CD14-positive monocyte (primary cell): ENCODE measurements around the gene HDAC4. TPM values are rescaled to one million over a fixed set of nuclear protein-coding genes. Genes with fewer than 3 reads are reported as not detected.
A peak's percentile ranks its signal among the peaks of the same experiment; 100 is the strongest.

Source experiments
- DNase-seq, 3 donors: peaks; one replicate each; pipeline ENCODE4 v3.0.0-alpha.2; 2011 to 2022
- H2AFZ ChIP-seq: 2 replicates; pipeline ENCODE4 v1.6.0; 2012; ENCODE audit warnings: mild to moderate bottlenecking, low read depth, low read length, inconsistent platforms; ENCODE audit not compliant: insufficient read depth, poor library complexity, severe bottlenecking
- H3K27ac ChIP-seq, 2 donors: 1 replicate in 1 of 2; 2 replicates in 1 of 2; pipeline ENCODE4 v1.5.1; 2012 to 2013; ENCODE audit warnings: low read length in 2 of 2, control low read depth in 1 of 2, inconsistent platforms in 1 of 2, low read depth in 1 of 2, mild to moderate bottlenecking in 1 of 2
- H3K27me3 ChIP-seq, 2 donors: one replicate each; pipeline versions ENCODE4 v1.6.0 to v1.6.1; 2011 to 2013; ENCODE audit warnings: low read length in 2 of 2; ENCODE audit not compliant: control insufficient read depth in 2 of 2, insufficient read depth in 2 of 2
- H3K36me3 ChIP-seq, 2 donors: replicated peaks in 1 of 2; 1 replicate in 1 of 2; 2 replicates in 1 of 2; pipeline versions ENCODE4 v1.5.1 to v1.6.1; 2012 to 2013; ENCODE audit warnings: low read length in 2 of 2, control low read depth in 1 of 2, inconsistent platforms in 1 of 2, mild to moderate bottlenecking in 1 of 2; ENCODE audit not compliant: insufficient read depth in 2 of 2, control insufficient read depth in 1 of 2
- H3K4me1 ChIP-seq, 2 donors: 1 replicate in 1 of 2; 2 replicates in 1 of 2; pipeline versions ENCODE4 v1.5.1 to v1.6.1; 2012 to 2013; ENCODE audit warnings: low read length in 2 of 2, control low read depth in 1 of 2, inconsistent platforms in 1 of 2, mild to moderate bottlenecking in 1 of 2, moderate library complexity in 1 of 2; ENCODE audit not compliant: insufficient read depth in 2 of 2, control insufficient read depth in 1 of 2
- H3K4me2 ChIP-seq: replicated peaks from 2 replicates; pipeline ENCODE3; 2012; ENCODE audit warnings: low read length, moderate library complexity, mild to moderate bottlenecking; ENCODE audit not compliant: poor library complexity, severe bottlenecking; ENCODE audit errors: extremely low read depth
- H3K4me3 ChIP-seq, 3 experiments: fragments of 200-600 bp in 1 of 3; sonication (generic) in 1 of 3; replicated peaks in 1 of 3; 1 replicate in 2 of 3; 2 replicates in 1 of 3; pipeline ENCODE4 v1.5.1; 2011 to 2013; ENCODE audit warnings: low read length in 3 of 3, mild to moderate bottlenecking in 3 of 3, control low read depth in 2 of 3, low read depth in 2 of 3, inconsistent platforms in 1 of 3, moderate library complexity in 1 of 3
- H3K79me2 ChIP-seq: 2 replicates; pipeline ENCODE4 v1.6.0; 2012; ENCODE audit warnings: mild to moderate bottlenecking, control low read depth, inconsistent platforms, low read length, moderate library complexity; ENCODE audit not compliant: insufficient read depth
- H3K9ac ChIP-seq: 2 replicates; pipeline ENCODE4 v1.6.0; 2017; ENCODE audit warnings: low read length, mild to moderate bottlenecking; ENCODE audit not compliant: insufficient read depth, poor library complexity, severe bottlenecking
- H3K9me3 ChIP-seq, 2 donors: replicated peaks in 1 of 2; 1 replicate in 1 of 2; 2 replicates in 1 of 2; pipeline versions ENCODE4 v1.5.1 to v1.6.1; 2012 to 2013; ENCODE audit warnings: low read length in 2 of 2, control low read depth in 1 of 2; ENCODE audit not compliant: control insufficient read depth in 1 of 2, insufficient read depth in 1 of 2
- H4K20me1 ChIP-seq: 2 replicates; pipeline ENCODE4 v1.6.0; 2012; ENCODE audit warnings: mild to moderate bottlenecking, low read length, control low read depth, moderate library complexity; ENCODE audit not compliant: insufficient read depth
- H3K27ac Mint-ChIP-seq, 7 donors: one replicate each; pipeline ENCODE4 v1.8.0; 2020; ENCODE audit warnings: mild to moderate bottlenecking in 7 of 7, mixed read lengths in 7 of 7, moderate library complexity in 6 of 7, inconsistent platforms in 2 of 7
- H3K27me3 Mint-ChIP-seq, 3 donors: one replicate each; pipeline ENCODE4 v1.8.0; 2021 to 2022; ENCODE audit warnings: low read depth in 3 of 3, mild to moderate bottlenecking in 3 of 3, mixed read lengths in 3 of 3, moderate library complexity in 3 of 3, inconsistent platforms in 1 of 3
- H3K36me3 Mint-ChIP-seq, 2 donors: one replicate each; pipeline ENCODE4 v1.8.0; 2020; ENCODE audit warnings: mixed read lengths in 2 of 2, inconsistent platforms in 1 of 2, mild to moderate bottlenecking in 1 of 2
- H3K4me1 Mint-ChIP-seq: one replicate; pipeline ENCODE4 v1.8.0; 2020; ENCODE audit warnings: mild to moderate bottlenecking, mixed read lengths
- H3K4me3 Mint-ChIP-seq, 2 donors: one replicate each; pipeline ENCODE4 v1.8.0; 2020; ENCODE audit warnings: mild to moderate bottlenecking in 2 of 2, mixed read lengths in 2 of 2, moderate library complexity in 1 of 2
- H3K9me3 Mint-ChIP-seq, 7 donors: one replicate each; pipeline ENCODE4 v1.8.0; 2020 to 2022; ENCODE audit warnings: mixed read lengths in 7 of 7, mild to moderate bottlenecking in 6 of 7, moderate library complexity in 6 of 7, inconsistent platforms in 2 of 7
- CTCF ChIP-seq: fragments of 200-600 bp; IDR thresholded peaks from one replicate; pipeline ENCODE4 v1.8.0; 2022; ENCODE audit warnings: antibody characterized with exemption, mild to moderate bottlenecking
- WGBS: methylation state at CpG from one replicate; pipeline ENCODE4 v1.1.5; 2013; ENCODE audit warnings: missing lambda C conversion rate; ENCODE audit not compliant: insufficient coverage; 5-methylcytosine and 5-hydroxymethylcytosine counted together
- intact Hi-C, 2 donors: fragments of 100-400 bp; cut with micrococcal nuclease; formaldehyde crosslinking; loops; one replicate each; pipeline versions ENCODE4 v1.15.0 to v1.15.1; 2023
- polyA plus RNA-seq, 3 donors: library from polyadenylated mRNA; depleted of rRNA in 1 of 3; unstranded in 2 of 3; stranded (reverse) in 1 of 3; fragments of 300-500 nt in 2 of 3; fragments of >200 nt in 1 of 3; fragmentation: Illumina TruSeq in 2 of 3; gene quantifications; 1 replicate in 2 of 3; 2 replicates in 1 of 3; pipeline ENCODE4 v1.2.3, GENCODE V29; 2012 to 2021

Gene HDAC4
- polyA plus RNA-seq, 3 donors, result 3.3 to 23.0 (median 4.5) TPM

DNA sequence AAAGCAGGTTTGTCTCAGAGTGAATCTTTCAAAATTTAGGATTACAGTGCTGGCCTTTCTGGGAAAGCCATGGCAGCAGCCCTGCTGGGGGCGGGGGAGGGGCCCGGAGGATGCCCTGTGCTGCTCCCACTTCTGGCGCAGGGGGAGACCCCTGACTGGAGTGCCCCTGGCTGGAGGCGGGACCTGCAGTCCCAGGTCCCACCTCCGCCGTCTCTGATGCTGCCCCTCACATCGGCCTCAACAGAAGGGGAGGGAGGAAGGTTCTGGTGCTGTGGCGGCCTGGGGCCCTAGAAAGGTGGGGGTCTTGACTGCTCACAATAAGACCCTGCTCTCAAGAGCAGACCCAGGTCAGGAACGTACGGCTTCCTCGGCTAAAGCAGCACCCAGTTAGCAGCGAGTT, 336.6 kb downstream of the HDAC4 start:
- peaks cover 61% of the 10 kb centered on the region for H4K20me1 ChIP-seq
- no peak for TF ChIP-seq CTCF
- H3K27me3 Mint-ChIP-seq, result peaks cover 0 to 2% (median 0%) of the 10 kb centered on the region in 3 donors
- no peaks in the 10 kb centered on the region for H3K9me3 ChIP-seq
- H3K4me3 Mint-ChIP-seq, result no peak overlapping the region
- 96% methylated on average over 9 of the region's 12 CpGs for WGBS
- intact Hi-C loops, result no loop called here
- no peaks in the 10 kb centered on the region for H3K4me1 Mint-ChIP-seq
- H3K27ac ChIP-seq, result no peak overlapping the region
- H2AFZ ChIP-seq, result no peak overlapping the region
- no peak for DNase-seq
- H3K27me3 ChIP-seq, result no peaks in the 10 kb centered on the region
- peaks cover 79 to 93% of the 10 kb centered on the region in 2 donors for H3K36me3 ChIP-seq
- no peaks in the 10 kb centered on the region for H3K9me3 Mint-ChIP-seq
- no peaks in the 10 kb centered on the region for H3K4me1 ChIP-seq
- H3K9ac ChIP-seq, result no peak overlapping the region
- peak overlapping the region in 1 of 7 donors; percentile 40 for H3K27ac Mint-ChIP-seq
- peaks cover 67 to 87% of the 10 kb centered on the region in 2 donors for H3K36me3 Mint-ChIP-seq
- no peaks in the 10 kb centered on the region for H3K79me2 ChIP-seq
- H3K4me2 ChIP-seq, result no peak overlapping the region
- no peak overlapping the region for H3K4me3 ChIP-seq

- H3K9me3 ChIP-seq, result no peaks in the 10 kb centered on the region
- DNase-seq, result no peak
- H3K4me1 ChIP-seq, result no peaks in the 10 kb centered on the region
- Mint-ChIP-seq H3K27ac (no peak overlapping the region), H3K36me3 (peaks cover 58 to 77% of the 10 kb centered on the region in 2 donors), H3K4me3 (no peak overlapping the region), H3K9me3 (no peaks in the 10 kb centered on the region), H3K27me3 (peaks cover 0 to 2% (median 0%) of the 10 kb centered on the region in 3 donors), H3K4me1 (no peaks in the 10 kb centered on the region)
- H3K9ac ChIP-seq, result no peak overlapping the region
- no peak for TF ChIP-seq CTCF
- H3K27ac ChIP-seq, result no peak overlapping the region
- H2AFZ ChIP-seq, result no peak overlapping the region
- H3K4me3 ChIP-seq, result no peak overlapping the region
- no peaks in the 10 kb centered on the region for H3K27me3 ChIP-seq
- WGBS, result 92% methylated on average over 9 of the region's 14 CpGs
- no peaks in the 10 kb centered on the region for H3K79me2 ChIP-seq
- no peak overlapping the region for H3K4me2 ChIP-seq
- peaks cover 65% of the 10 kb centered on the region for H4K20me1 ChIP-seq
- intact Hi-C loops, result no loop called here
- peaks cover 72 to 96% of the 10 kb centered on the region in 2 donors for H3K36me3 ChIP-seq
These were observed 338.1 kb downstream of the HDAC4 start for GRCh38 chr2:239062743-239063142.
